Embryonic facial prominence (tissue), 1 donor: Measurements from ENCODE around the gene DAB2IP.

Experiments used
- DNase-seq: peaks from one replicate; pipeline ENCODE4 v3.0.0-alpha.2; 2016; ENCODE audit errors: extremely low spot score

DAB2IP gene

DNA sequence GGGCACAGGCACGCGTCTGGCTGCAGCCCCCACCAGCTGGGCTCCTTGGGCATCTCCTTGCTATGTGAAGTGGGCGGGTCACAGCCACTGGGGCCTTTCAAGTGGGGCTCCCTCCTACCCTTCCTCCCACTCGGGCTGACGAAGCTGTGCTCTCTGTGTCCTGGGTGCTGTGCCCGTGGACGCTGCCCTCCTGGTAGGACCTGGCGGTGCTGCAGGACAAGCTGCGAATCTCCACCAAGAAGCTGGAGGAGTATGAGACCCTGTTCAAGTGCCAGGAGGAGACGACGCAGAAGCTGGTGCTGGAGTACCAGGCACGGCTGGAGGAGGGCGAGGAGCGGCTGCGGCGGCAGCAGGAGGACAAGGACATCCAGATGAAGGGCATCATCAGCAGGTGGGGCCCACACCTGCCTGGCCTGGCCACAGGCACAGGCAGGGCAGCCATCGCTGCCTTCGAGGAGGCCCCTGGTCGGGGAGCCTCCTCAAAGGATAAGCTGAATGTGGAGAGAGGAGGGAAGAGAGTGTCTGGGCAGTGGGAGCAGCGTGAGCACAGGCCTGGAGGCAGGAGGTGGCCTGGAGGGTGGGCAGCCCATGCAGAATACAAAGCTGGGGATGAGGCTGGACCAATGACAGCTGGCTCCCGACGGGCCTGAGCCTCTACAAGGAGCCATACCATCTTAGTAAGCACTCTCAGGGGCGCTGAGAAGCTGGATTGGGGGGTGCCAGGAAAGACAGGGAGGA lies 124.7 kb downstream of the DAB2IP start:
- no peak for DNase-seq

DNA sequence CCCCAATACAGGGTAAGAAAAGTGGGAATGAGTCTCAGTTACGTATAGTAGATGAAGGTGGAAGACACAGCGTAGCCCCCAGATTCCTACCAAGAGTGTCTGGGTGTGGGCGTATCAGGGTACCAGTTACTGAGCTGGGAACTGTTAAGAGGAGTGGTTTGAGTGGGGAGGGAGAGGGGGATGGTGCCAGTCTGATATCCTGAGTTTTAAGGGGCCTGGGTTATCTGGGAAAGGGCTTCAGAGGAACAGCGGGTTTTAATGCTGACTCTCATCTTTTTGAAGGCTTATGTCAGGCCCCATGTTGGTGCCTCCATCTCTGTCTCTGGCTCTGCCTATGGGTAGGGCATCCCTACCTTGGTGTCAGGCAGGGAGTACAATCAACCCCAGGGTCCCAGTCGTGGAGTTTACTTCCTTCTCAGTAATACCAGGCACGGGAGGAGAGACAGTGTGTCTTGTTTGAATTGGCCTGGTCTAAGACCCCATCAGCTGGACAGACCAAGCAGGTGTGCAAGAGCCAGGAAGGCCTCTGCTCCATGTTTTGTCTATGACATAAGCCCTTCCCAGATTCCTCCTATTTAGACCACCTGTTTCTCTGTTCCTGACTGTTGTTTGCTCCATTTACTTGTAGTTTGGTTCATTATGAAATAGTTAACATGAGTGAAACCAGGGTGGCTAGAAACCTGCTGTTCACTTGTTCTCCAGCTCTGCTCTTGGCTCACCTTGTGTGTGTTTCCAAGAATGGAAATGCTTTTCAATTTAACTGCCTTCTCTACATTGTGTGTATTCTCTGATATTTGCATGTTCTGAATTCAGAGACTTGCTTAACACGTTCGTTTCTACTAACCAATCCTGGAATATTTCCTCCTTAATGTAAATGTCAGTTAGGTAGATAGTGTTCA lies 125.6 kb downstream of the DAB2IP start:
- DNase-seq, result no peak

DNA sequence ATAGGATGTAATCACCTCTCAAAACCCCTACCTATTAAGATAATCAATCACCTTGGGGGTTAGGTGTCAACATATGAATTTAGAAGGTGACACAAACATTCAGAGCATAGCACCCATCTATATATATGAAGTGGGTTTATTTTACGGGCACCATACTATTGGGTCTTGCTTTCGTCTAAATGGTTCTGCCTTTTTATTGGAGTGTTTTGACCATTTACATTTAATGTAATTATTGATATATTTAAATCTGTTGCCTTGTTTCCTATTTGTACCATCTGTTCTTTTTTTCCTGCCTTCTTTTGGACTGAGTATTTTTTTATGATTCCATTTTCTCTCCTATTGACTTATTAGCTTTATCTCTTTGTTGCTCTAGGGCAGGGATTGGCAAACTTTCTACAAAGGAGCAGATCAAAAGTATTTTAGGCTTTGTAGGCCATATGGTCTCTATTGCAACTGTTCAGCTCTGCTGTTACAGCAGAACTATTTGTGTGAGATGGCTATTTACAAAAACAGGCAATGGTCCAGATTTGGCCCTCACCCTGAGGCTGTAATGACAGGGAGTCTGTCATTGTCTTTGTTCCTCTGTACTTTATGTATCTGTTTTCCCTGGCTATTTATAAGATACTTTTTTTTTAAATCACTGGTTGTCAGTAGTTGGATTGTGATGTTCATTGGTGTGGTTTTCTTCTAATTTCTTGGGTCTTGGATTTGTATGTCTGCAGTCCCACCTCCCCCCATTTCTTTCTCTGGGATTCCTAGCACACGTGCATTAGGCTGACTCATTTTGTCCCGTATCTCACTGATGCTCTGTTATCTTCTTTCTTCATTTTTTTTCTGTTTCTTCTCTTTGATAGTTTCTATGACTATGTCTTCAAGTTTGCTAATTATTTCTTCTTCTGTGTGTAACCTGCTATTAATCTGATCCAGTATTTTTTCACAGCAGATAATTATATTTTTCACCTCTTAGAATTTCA lies 127.1 kb downstream of the DAB2IP start:
- DNase-seq, result no peak

DNA sequence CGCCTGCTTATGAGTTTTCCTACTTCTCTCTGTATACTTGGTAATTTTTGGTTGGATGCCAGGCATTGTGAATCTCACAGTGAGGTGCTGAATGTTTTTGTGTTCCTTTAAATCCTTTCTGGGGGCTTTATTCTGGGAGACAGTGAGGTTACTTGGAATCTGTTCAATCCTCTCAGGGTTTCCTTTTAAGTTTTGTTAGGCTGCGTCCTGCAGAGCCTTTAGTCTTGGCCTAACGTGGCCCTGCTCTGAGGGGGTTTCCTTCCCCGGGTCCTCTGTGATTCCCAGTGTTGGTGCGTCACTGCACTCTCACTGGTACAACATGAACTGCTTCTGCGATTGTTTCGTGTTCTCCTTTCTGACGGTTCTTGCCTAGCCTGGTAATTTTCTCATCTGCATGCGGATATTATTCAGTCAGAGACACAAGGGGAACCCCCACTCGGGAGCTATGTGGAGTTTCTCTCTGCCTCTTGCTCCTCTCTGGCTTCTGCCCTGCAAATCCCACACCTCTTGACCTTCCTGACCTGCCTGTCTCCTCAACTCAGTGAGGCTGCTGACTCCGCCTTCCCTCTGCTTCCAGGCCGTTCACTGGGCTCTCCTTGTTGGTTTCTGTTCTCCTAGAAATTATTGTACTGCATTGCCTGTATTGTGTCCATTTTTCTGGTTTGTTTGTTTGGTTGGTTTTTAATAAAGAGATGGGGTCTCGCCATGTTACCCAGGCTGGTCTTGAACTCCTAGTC lies 128.1 kb downstream of the DAB2IP start:
- DNase-seq, result no peak

DNA sequence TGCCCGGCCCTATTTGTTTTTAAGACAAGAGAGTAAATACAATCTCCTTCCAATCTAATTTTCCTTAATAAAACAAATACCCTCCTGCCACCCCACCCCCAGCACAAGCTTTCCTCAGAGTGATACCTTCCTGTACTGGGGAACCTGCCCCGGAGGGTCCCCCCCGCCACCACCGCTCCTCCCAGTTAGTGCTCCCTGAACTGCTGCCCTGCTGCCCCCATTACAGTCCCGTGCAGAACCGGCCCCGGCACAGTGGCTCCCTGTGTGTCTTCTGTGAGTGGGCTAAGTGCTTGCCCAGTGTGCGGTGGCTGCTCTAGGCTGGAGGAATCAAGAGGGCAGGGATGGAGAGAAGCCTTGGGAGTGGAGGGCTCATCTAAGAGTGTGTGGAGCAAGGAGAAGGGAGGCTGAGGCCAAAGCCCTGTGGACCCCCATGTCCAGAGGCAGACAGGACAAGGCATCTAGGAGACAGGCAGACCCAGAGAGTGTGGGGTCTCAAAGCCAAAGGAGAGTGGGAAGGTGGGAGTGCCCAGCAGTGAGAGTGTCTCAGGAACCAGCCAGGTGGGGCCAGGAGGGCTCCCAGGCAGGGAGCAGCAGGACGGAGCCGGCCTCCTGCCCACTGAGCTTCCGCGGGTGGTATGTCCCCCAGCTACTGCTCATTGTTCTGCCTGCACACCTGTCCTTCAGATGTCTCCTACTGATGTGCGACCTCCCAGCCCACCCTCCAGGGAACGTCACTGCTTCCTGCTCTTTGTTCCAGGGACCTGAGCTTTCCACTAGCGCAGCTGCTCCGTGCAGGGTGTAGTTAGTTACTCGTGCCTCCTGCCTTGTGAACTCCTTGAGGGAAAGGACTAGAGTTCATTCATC lies 129.0 kb downstream of the DAB2IP start:
- no peak for DNase-seq

DNA sequence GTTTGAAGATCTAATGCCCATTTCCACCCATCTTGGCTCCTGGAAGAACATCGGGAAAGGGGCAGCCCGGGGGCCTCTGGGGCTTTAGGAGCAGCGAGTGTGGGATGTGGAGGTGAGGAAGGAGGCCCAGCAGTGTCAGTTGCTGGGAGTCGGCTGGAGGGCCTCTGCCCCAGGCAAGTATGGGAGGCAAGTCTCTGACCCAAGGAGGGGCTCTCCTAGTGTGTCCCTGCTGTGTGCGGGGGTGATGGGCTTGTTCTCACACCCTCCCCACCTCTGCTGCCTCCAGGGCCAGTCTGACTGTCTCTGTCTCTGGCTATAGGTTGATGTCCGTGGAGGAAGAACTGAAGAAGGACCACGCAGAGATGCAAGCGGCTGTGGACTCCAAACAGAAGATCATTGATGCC lies 129.7 kb downstream of the DAB2IP start:
- DNase-seq, result no peak

DNA sequence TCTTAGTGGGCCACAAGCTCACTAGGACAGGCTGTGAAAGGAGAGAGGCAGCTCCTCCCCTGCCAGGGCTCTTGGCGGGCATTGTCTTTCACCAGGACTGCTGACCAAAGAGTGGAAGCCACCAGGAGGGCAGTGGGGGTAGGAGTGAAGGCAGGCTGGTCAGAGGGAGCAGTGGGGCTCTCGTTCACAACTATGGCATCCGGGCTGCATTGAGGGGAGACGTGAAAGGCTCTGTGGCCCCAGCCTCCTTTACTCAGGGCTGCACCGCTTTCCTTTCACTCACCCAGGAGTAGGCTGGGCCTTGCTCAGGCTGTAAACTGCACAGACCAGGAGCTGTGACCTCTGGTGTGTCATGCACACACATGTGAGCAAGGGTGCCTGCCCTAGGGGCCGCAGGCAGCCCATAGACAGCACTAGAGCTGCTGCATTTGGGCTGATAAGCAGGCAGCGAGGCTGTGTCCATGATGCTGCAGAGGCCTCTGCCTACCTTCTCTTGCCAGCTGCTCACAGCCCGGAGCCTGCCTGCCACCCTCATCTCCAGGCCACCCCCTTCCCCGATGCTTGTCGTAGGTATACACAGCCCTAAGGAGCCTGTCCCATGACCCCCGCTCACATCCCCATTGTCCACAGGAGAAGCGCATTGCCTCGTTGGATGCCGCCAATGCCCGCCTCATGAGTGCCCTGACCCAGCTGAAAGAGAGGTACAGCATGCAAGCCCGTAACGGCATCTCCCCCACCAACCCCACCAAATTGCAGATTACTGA lies 130.4 kb downstream of the DAB2IP start:
- no peak for DNase-seq

DNA sequence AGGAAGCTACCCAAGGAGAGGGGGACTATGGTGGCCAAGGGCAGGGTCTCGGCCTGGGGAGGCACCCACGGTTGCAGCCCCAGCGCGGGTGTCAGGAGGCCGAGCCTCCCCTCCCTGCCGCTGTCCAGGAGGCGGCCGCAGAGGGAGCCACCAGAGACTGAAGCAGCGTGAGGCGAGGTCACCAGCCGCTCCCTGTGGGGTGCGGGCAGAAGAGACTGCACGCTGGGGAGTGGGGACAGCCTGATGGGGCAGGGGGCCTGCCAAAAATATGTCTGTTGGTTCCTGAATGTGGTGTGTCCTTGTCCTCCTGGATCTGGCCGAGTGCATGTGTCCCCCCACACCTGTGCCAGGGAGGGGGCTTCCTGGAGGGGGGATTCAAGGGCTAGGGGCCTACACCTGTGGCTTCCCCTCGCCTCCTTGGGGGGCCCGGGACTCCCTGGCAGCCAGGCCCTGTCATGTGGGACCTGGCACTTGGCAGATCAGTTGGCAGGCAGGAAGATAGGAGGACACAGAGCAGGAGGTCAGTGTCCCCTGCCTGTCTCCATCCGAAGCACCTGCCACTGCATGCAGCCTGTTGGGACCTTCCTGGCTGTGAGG lies 131.2 kb downstream of the DAB2IP start:
- no peak for DNase-seq

DNA sequence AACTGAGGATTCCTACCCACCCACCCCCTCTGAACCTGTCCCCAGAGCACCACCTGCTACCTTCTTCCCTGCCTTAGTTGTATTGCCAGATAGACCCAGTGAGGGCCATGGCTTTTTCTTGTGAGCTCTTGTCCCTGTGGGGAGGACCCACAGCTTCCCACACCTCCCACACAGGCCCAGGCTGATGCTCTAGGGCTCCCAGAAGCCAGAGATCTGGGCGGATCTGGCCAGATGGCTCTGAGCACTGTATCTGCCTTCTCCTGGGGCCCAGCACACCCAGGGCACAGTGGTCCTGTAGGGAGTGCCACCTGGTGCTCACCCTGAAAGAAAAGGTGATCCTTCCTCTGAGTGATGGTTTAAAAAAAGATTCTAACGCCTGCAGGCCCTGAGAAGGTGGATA lies 131.7 kb downstream of the DAB2IP start:
- no peak for DNase-seq

DNA sequence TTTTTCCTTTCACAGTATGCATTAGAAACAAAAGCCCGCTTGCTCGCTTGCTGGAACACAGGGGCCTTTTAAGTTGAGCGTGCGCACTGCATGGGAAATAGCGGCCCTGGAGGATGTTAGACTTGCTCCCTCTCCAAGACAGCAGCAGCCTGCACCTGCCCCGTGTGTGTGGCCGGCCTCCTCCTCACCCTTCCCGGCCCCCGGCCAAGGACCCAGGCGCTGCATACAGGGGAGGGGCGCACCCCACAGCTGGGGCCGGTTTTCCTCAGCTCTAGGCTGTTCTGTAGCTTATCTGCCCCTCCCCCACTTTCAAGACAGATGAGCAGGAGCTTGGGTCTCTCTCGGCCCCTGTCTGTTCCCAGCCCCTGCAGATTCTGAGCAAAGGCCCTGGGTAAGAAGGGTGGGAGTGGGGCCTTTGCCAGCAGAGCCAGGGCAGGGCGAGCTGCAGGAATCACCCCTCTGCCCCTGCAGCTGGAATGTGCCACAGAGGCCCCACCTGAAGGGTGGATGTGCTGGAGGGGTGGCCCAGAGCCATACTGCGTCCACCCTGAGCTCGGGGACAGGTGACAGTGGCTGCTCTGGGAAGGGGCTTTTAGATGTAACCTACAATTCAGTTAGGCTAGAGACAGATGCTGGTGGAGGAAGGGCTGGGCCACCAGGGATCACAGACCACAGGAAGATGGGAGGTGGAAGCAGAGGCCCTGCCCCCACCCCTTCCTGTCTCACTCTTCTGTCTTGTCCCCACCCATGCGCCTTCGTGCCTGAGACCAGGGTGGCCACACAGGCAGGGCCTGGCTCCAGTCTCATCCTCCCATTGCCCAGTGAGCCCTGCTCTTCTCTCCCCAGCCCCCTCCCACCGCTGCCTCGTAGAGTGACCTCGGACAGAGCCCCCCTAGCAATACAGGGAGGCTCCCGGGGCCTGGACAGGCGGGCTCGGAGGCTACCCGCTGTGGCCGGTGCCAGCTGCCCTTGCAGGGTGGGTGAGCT lies 132.4 kb downstream of the DAB2IP start:
- no peak for DNase-seq

DNA sequence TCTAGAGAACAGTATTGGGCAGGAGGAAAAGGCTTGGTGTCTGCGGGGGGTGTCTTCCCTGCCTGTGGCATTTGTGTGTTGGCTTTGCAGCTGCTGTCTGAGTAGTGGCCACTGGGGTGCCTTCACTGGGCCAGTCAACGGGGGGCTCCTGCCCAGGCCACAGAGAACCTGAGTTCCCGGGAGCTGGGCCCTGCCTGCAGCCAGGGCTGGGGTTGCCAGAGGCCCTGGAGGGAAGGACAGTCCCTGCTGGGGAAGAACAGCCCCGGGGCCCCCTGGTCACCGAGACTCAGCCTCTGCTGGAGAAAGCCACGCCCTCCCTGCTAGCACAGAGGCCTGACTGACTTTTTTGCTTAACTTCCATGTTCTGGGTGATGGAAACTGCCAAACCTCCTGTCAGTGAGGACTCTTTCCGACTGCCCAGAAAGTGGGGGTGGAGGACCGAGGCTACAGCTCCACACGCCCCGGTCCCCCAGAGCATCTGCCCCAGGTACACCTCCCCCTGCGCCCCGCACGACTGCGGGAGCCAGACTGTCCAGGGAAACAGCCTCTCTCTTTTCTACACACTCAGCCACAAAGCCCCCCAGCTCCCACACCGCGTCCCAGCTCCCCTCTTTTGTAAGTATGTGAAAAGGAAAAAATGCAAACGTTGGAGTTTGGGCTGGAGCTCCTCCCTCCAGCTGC lies 133.4 kb downstream of the DAB2IP start:
- DNase-seq, result no peak

DNA sequence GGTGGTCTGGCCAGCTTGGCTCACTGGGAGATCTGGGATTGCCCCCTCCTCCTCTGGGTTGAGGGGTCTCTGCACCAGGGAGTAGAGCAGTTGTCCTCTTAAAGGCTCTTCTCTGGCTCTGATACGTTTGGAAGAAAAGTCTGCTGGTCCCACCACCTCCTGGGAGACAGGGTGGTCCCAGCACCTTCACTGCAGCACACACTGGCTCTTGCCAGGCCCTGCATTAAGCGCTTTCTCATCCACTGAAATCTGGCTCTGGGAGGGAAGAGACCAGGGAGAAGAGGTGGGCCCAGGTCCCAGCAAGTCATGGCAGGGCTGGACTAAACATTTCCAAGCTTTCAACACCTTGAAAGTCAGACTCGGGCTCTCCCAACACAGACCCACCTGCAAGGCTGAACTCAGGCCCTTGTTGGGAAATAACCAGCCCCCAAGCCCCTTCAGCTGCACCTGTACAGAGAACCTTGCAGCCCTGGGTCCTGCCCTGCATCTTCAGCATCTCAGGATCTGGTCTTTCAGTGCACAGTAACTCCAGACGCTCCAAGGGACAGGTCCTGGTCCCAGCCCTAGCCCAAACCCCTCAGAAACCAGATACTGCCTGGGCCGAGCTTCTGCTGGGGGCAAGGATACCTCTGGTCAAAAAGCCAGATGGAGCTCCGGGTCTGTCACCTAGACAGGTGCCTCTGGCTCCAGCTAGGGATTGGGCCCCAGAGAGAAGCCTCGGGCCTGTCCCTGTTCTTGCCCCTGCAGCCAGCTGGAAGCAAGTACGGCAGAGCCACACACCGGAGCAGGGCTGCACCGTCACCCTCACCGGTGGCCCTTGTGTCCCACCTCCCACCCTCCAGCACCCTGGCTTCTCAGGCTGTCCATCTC lies 134.5 kb downstream of the DAB2IP start:
- no peak for DNase-seq

DNA sequence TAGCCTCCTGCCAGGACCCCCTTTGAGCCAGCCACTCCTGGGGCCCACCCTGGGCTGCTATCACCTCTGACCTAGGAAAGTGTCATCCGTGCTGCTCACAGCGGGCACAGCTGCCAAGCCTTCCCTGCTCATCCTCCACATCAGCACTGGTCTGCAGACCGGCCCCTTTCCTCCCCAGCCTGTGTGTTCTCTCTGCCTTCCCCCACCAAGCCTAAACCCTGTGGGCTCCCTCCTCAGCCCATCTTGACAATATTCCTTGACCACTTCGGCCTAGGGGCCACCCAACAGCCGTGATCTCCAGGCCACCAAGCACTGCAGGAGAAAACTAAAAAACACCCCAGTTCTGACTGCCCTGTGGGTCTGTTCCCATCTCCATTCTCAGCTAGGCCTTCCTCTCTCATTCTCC lies 135.1 kb downstream of the DAB2IP start:
- no peak for DNase-seq

DNA sequence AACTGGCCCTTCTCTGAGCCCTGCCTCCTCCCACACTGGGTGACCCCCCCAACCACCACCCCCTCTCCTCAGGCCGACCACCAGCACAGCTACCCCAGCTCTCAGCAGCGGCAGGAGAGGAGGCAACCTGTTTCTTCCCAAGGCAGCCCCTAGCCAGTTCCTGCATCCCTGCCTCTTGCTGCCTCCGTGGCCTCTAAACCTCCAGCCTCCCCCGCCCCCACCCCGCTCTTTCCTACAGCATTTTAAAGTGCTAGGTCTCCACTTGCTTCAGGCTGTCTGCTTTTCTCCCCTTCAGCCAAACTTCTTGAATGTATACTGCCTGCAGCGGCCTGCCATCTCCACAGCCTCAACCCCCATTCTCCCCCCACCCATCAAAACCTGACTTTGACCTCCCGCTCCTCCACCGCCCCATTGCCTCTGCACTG lies 135.6 kb downstream of the DAB2IP start:
- no peak for DNase-seq

DNA sequence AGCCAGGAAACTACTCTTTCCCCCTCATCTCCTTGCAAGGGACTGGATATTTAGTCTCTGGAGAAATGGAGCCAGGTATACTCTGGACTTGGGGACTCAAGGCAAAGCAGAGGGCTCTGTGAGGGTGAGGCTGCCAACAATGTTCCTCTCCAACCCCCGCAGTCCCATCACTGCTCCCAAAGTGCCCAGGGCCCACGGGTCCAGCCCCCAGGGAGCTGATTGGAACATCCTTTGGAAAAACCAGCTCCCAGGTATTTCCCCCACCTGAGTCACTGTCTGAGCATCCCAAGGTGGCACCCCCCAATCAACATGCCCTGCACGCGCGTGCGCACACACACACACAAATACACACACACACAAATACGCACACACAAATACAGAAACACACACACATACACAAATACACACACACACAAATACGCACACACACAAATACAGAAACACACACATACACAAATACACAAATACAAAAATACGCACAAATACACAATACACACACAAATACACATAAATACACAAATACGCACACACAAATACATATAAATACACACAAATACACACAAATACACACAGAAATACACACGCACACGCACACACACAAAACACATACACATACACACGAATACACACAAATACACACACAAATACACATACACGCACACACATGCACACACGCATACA lies 137.4 kb downstream of the DAB2IP start:
- no peak for DNase-seq

DNA sequence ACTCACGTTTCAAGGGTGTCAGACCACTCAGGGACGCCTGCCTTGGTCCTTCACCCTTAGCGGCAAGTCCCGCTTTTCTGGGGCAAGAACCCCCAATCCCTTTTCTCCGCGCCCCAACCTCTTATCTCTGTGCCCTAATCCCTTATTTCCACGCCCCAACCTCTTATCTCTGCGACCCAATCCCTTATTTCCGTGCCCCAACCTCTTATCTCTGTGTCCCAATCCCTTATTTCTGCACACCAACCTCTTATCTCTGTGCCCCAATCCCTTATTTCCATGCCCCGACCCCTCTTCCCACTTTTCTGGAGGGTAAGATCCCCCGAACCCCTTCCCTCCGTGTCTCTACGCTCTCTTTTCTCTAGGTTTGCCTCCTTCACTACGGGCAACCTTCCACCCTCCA lies 139.4 kb downstream of the DAB2IP start:
- DNase-seq, result no peak
